ENCODE data around the gene CNTNAP2. TPM values are rescaled to one million over a fixed set of nuclear protein-coding genes. Genes with fewer than 3 reads are reported as not detected.

The CNTNAP2 gene
- total and polyA plus RNA-seq, 2 of the 13 experiments (the other 11 are each of a cell fraction or from before 2014, with no cell fraction given) = 0.40 to 0.42 TPM

- TF ChIP-seq ZFP62 (CRISPR knock-in tag; IDR thresholded peaks at IDR 0.05) = no peak
- TF ChIP-seq ARHGAP35 (CRISPR knock-in tag; IDR thresholded peaks at IDR 0.05; ENCODE audit: borderline replicate concordance) = no peak
- TF ChIP-seq ZNF580 (CRISPR knock-in tag; IDR thresholded peaks at IDR 0.05; ENCODE audit: borderline replicate concordance, low read depth) = no peak
Observed at GRCh38 chr7:146387140-146387539, 270.5 kb downstream of the CNTNAP2 start (continued).

DNA sequence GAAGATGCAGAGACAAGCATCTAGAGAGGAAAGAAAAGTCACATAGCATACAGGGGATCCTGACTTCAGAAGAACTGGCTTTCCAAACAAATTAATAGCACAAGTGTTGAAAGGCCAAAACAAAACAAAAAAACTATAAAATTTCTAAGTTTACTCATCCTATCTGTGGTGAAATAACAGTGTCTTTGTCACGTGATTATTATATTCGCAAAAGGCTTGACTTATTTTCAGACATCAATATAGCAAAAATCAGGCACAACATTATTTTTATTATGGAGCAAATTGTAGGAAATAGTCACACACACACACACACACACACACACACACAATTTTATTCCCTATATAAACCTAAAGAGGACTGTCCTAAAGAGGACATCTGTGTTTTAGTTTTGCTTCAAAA, 272.3 kb downstream of the CNTNAP2 start:
- H3K27ac ChIP-seq (ENCODE audit: extremely low read length, insufficient read depth, low read length) = no peak overlapping the region

DNA sequence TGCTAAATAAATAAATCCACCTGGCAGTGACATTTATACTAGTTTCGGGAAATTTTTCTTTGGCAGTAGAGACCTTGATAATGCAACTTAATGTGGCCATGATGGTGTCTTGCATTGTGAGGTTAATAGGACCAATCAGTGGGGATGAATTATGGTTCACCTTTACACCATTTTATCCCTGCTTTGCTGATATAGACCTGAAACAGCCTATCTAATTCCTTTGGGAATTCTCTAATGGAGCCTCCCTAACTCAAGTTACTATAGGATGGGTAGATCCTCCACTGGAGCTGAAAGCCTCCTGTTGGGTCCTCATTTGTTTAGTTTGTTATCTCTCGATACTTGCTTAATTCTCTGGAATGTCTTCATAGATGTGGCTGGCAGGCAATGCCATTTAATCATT, 276.7 kb downstream of the CNTNAP2 start:
- in situ Hi-C loops (cut with HindIII; ENCODE audit: extremely low pct_ligation_motif_present, low pct_unique_long_range_greater_than_20kb) = no loop called here
- BruUV-seq (replicated peaks) = no TSS peak
- no peak overlapping the region for H3K4me3 ChIP-seq (replicated peaks in 1 of 3; ENCODE audit: insufficient read depth in 1 of 3, low read depth in 2 of 3, low read length in 3 of 3)
- H3K4me1 ChIP-seq (ENCODE audit: insufficient read depth, low read length) = no peaks in the 10 kb centered on the region
- ATAC-seq (no peak), FAIRE-seq (no peak), DNase-seq (ENCODE audit: low spot score) (no peak)
- no peaks in the 10 kb centered on the region for H3K79me2 ChIP-seq (ENCODE audit: insufficient read depth, low read length)
- H3K9me3 ChIP-seq (ENCODE audit: low read length) = peaks cover 43% of the 10 kb centered on the region
- intact Hi-C loops (cut with micrococcal nuclease; ENCODE audit: unreplicated experiment) = no loop called here
- CTCF ChIA-PET (ENCODE audit: low intra/inter-chr PET ratio, low total read pairs) = no interaction called here
- H3K4me2 ChIP-seq (ENCODE audit: low read depth, low read length) = no peak overlapping the region
- WGBS (ENCODE audit: low lambda C conversion rate) = 0% methylated on average over 2 of the region's 2 CpGs
- no peaks in the 10 kb centered on the region for H3K27me3 ChIP-seq (ENCODE audit: control insufficient read depth in 1 of 2, insufficient read depth in 2 of 2, low read length in 2 of 2)
- H3K36me3 ChIP-seq (replicated peaks in 1 of 2; ENCODE audit: control insufficient read depth in 1 of 2, insufficient read depth in 2 of 2, low read length in 2 of 2) = no peaks in the 10 kb centered on the region
- no peak overlapping the region for H3K9ac ChIP-seq (ENCODE audit: insufficient read depth, low read depth, low read length)
- POLR2A ChIA-PET = no interaction called here
- H3K27ac ChIP-seq (ENCODE audit: extremely low read length, insufficient read depth, low read length) = no peak overlapping the region
- H2AFZ ChIP-seq (ENCODE audit: low read length) = no peak overlapping the region
- no peaks in the 10 kb centered on the region for H4K20me1 ChIP-seq (ENCODE audit: insufficient read depth, low read length)
- TF ChIP-seq REL (CRISPR knock-in tag; conservative IDR thresholded peaks at IDR 0.05) (no peak), ZBTB42 (CRISPR knock-in tag; IDR thresholded peaks at IDR 0.05) (no peak), ZNF10 (CRISPR knock-in tag; IDR thresholded peaks at IDR 0.05; ENCODE audit: borderline replicate concordance, low read depth) (no peak), ZNF562 (CRISPR knock-in tag; IDR thresholded peaks at IDR 0.05; ENCODE audit: borderline replicate concordance) (no peak), TCF12 (IDR thresholded peaks at IDR 0.05) (no peak), TCF12 (CRISPR knock-in tag; IDR thresholded peaks at IDR 0.05) (no peak), MBNL3 (CRISPR knock-in tag; conservative IDR thresholded peaks at IDR 0.05) (no peak), SSRP1 (CRISPR knock-in tag; IDR thresholded peaks at IDR 0.05) (no peak), NR2C2 (CRISPR knock-in tag; IDR thresholded peaks at IDR 0.05; ENCODE audit: borderline replicate concordance) (no peak), ZBTB7A (CRISPR knock-in tag; IDR thresholded peaks at IDR 0.05) (no peak), CC2D1A (CRISPR knock-in tag; IDR thresholded peaks at IDR 0.05) (no peak)
- TF ChIP-seq, protein P1, sequence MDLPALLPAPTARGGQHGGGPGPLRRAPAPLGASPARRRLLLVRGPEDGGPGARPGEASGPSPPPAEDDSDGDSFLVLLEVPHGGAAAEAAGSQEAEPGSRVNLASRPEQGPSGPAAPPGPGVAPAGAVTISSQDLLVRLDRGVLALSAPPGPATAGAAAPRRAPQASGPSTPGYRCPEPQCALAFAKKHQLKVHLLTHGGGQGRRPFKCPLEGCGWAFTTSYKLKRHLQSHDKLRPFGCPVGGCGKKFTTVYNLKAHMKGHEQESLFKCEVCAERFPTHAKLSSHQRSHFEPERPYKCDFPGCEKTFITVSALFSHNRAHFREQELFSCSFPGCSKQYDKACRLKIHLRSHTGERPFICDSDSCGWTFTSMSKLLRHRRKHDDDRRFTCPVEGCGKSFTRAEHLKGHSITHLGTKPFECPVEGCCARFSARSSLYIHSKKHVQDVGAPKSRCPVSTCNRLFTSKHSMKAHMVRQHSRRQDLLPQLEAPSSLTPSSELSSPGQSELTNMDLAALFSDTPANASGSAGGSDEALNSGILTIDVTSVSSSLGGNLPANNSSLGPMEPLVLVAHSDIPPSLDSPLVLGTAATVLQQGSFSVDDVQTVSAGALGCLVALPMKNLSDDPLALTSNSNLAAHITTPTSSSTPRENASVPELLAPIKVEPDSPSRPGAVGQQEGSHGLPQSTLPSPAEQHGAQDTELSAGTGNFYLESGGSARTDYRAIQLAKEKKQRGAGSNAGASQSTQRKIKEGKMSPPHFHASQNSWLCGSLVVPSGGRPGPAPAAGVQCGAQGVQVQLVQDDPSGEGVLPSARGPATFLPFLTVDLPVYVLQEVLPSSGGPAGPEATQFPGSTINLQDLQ (CRISPR knock-in tag; IDR thresholded peaks at IDR 0.05) = no peak

More for the DNA sequence above, 272.3 kb downstream of the CNTNAP2 start:
- Histone ChIP-seq H3K4me2 (ENCODE audit: low read depth, low read length) (no peak overlapping the region), H3K9ac (ENCODE audit: insufficient read depth, low read depth, low read length) (no peak overlapping the region), H3K9me3 (ENCODE audit: low read length) (peaks cover 48% of the 10 kb centered on the region), H3K4me1 (ENCODE audit: insufficient read depth, low read length) (no peaks in the 10 kb centered on the region), H2AFZ (ENCODE audit: low read length) (no peak overlapping the region), H3K27me3 (ENCODE audit: control insufficient read depth in 1 of 2, insufficient read depth in 2 of 2, low read length in 2 of 2) (no peaks in the 10 kb centered on the region), H4K20me1 (ENCODE audit: insufficient read depth, low read length) (no peaks in the 10 kb centered on the region), H3K36me3 (replicated peaks in 1 of 2; ENCODE audit: control insufficient read depth in 1 of 2, insufficient read depth in 2 of 2, low read length in 2 of 2) (no peaks in the 10 kb centered on the region), H3K79me2 (ENCODE audit: insufficient read depth, low read length) (no peaks in the 10 kb centered on the region), H3K4me3 (replicated peaks in 1 of 3; ENCODE audit: insufficient read depth in 1 of 3, low read depth in 2 of 3, low read length in 3 of 3) (no peak overlapping the region)
- ATAC-seq (no peak), FAIRE-seq (no peak), DNase-seq (ENCODE audit: low spot score) (no peak)
- POLR2A ChIA-PET = no interaction called here
- intact Hi-C loops (cut with micrococcal nuclease; ENCODE audit: unreplicated experiment) (no loop called here), in situ Hi-C loops (cut with HindIII; ENCODE audit: extremely low pct_ligation_motif_present, low pct_unique_long_range_greater_than_20kb) (no loop called here)
- 0% methylated on average over 2 of the region's 2 CpGs for WGBS (ENCODE audit: low lambda C conversion rate)
- CTCF ChIA-PET (ENCODE audit: low intra/inter-chr PET ratio, low total read pairs) = no interaction called here
- TF ChIP-seq RAD51 (IDR thresholded peaks at IDR 0.05; ENCODE audit: borderline replicate concordance) (peak; percentile 44; the same call in 1 of the 2 replicates), ZNF605 (CRISPR knock-in tag; IDR thresholded peaks at IDR 0.05) (no peak), HMG20B (CRISPR knock-in tag; conservative IDR thresholded peaks at IDR 0.05) (no peak), ISX (CRISPR knock-in tag; conservative IDR thresholded peaks at IDR 0.05) (no peak)
- BruUV-seq (replicated peaks) = no TSS peak
